IgD-negative memory B cell (primary cell): ENCODE results near the gene PARK7. TPM values are rescaled to one million over a fixed set of nuclear protein-coding genes. Genes with fewer than 3 reads are reported as not detected.
"Not testable (repeated sequence)": the region's sequence is repeated elsewhere in the genome, so short reads cannot be mapped to it uniquely, and the experiment has no call there.

Source experiments
- H3K27ac Mint-ChIP-seq, 3 donors: one replicate each; pipeline ENCODE4 v1.8.0; 2020 to 2022; ENCODE audit warnings: mild to moderate bottlenecking in 3 of 3, mixed read lengths in 3 of 3, moderate library complexity in 1 of 3
- H3K27me3 Mint-ChIP-seq: one replicate; pipeline ENCODE4 v1.8.0; 2021; ENCODE audit warnings: mixed read lengths
- H3K36me3 Mint-ChIP-seq: one replicate; pipeline ENCODE4 v1.8.0; 2020; ENCODE audit warnings: mild to moderate bottlenecking, mixed read lengths
- H3K4me1 Mint-ChIP-seq, 3 donors: one replicate each; pipeline ENCODE4 v1.8.0; 2020 to 2022; ENCODE audit warnings: mixed read lengths in 3 of 3, mild to moderate bottlenecking in 1 of 3
- H3K4me3 Mint-ChIP-seq, 4 donors: one replicate each; pipeline ENCODE4 v1.8.0; 2020 to 2022; ENCODE audit warnings: mild to moderate bottlenecking in 4 of 4, mixed read lengths in 4 of 4, moderate library complexity in 3 of 4
- H3K9me3 Mint-ChIP-seq, 3 donors: one replicate each; pipeline ENCODE4 v1.8.0; 2020 to 2021; ENCODE audit warnings: mixed read lengths in 3 of 3, mild to moderate bottlenecking in 1 of 3
- polyA plus RNA-seq: library from polyadenylated mRNA; unstranded; fragments of 300-500 nt; fragmentation: Illumina TruSeq; gene quantifications from one replicate; pipeline ENCODE4 v1.2.3, GENCODE V29; 2021

The PARK7 gene
- 304 TPM for polyA plus RNA-seq

DNA sequence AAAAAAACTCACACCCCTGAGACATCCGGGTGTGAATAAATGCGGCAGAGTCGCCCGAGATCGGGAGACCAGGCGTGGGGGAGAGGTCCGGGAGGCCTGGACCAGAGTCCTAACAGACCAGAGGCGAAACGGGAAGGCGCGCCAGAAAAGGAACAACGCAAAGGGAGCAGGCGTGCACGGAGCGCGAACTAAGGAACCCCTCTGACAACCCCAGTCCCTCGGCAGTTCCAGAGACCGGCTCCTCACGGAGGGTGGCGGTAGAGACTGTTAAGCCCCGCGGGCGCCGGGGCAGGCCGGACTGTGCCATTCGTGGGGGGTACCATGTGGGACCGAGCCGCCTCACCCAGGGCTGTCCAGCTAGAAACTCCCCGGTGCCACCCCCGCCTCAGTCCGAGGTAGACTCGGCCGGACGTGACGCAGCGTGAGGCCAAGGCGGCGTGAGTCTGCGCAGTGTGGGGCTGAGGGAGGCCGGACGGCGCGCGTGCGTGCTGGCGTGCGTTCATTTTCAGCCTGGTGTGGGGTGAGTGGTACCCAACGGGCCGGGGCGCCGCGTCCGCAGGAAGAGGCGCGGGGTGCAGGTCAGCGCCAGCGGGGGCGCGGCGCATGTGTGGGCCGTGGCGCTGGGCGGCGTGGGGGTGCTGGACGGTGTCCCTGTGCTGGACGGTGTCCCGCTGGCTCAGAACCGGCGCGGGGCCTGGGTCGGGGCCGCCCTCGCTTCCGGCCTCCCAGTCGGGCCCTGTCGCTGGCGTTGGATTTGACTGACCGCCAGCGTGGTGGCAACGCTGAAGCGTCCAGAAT lies at the start of gene PARK7:
TSS of gene PARK7 (plus strand) at position 496 of the 798 bp plus-strand sequence. CDS start 1,075 bp downstream, outside the sequence.
- Mint-ChIP-seq H3K4me3 (peak within 1 kb of the TSS; percentile 92 to 99 (median 98)), H3K9me3 (no peaks in the 10 kb centered on the region), H3K36me3 (peaks cover 5% of the 10 kb centered on the region), H3K27me3 (no peaks in the 10 kb centered on the region), H3K4me1 (peaks cover 19 to 34% (median 25%) of the 10 kb centered on the region in 3 donors), H3K27ac (peak within 1 kb of the TSS; percentile 96 to 99 (median 98))

DNA sequence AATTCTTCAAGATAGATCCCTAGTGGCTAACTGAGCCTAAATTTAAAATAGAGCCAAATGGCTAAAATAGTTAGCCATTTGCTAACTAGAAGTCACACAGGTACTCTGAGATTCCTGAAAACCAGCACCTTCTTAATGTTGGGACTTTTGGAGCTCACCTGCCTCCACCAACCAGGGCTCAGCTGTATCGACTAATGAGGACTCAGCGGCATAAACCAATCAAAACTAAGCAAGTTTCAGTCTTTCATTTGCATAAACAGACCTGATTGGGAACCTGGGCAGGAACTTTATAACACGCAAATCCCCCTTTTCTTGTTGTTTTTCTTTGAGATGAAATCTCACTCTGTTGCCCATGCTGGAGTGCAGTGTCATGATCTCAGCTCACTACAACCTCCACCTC lies 49.4 kb upstream of the PARK7 start:
- no peak overlapping the region for H3K4me3 Mint-ChIP-seq
- H3K9me3 Mint-ChIP-seq, result peaks cover 0 to 3% (median 2%) of the 10 kb centered on the region in 3 donors
- H3K27me3 Mint-ChIP-seq, result peaks cover 7% of the 10 kb centered on the region
- H3K4me1 Mint-ChIP-seq, result no peaks in the 10 kb centered on the region
- no peak overlapping the region for H3K27ac Mint-ChIP-seq
- H3K36me3 Mint-ChIP-seq, result no peaks in the 10 kb centered on the region

- H3K36me3 Mint-ChIP-seq, result no peaks in the 10 kb centered on the region
- H3K4me1 Mint-ChIP-seq, result no peaks in the 10 kb centered on the region
- no peak overlapping the region for H3K4me3 Mint-ChIP-seq
- H3K9me3 Mint-ChIP-seq, result peaks cover 0 to 3% (median 2%) of the 10 kb centered on the region in 3 donors
- peaks cover 11% of the 10 kb centered on the region for H3K27me3 Mint-ChIP-seq
- no peak overlapping the region for H3K27ac Mint-ChIP-seq
These were observed 48.6 kb upstream of the PARK7 start for GRCh38 chr1:7912743-7913557.

DNA sequence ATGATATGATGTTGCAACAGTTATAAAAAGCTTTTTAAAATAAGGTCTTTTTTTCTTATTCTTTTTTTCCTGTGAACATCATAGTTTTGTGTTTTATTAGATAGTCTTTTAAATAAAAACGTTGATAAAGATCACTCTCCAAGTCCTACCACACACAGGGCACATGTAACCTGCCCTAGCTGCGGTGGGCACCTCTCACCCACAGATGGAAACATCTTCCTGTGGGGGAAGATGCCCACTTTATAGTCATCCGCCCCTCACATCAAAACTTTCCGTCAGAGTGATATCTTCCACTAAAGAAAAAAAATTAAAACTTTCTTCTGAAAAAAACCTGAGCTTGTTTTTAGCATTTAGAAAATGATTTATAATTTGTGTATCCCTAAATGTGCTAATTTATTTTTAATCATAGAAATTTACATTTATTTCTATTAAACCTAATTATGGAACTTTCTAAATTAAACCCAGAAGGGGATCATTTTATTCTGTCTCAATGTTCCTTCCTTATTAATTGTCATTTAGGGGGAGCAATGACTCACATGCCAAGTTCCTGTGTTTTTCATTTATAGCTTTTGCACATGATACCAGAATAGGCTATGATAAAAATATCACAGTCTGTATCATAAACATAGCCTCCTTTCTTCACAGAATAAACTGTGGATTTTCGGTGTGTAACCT lies 45.5 kb upstream of the PARK7 start:
- Mint-ChIP-seq H3K27me3 (peaks cover 15% of the 10 kb centered on the region), H3K4me3 (no peak overlapping the region), H3K4me1 (peaks cover 0 to 2% (median 0%) of the 10 kb centered on the region in 3 donors), H3K36me3 (no peaks in the 10 kb centered on the region), H3K27ac (no peak overlapping the region), H3K9me3 (no peaks in the 10 kb centered on the region)

DNA sequence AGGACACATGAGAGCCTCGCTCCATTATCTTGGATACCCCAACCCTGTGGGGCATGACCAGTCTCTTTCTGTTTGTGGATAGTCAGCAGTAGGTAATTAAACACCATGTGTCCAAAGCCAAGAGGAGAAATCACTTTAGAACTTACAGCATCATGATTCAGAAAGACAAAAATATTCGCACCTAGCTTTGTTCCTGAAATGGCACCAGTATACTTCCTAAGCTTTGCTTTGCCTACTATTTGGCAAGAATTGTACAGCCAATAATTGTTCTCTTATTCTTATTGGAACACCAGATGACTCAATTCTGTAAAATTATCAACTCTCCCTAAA lies 45.0 kb upstream of the PARK7 start:
- Mint-ChIP-seq H3K4me1 (peaks cover 0 to 2% (median 0%) of the 10 kb centered on the region in 3 donors), H3K27me3 (peaks cover 15% of the 10 kb centered on the region), H3K4me3 (no peak overlapping the region), H3K27ac (no peak overlapping the region), H3K9me3 (no peaks in the 10 kb centered on the region), H3K36me3 (no peaks in the 10 kb centered on the region)

DNA sequence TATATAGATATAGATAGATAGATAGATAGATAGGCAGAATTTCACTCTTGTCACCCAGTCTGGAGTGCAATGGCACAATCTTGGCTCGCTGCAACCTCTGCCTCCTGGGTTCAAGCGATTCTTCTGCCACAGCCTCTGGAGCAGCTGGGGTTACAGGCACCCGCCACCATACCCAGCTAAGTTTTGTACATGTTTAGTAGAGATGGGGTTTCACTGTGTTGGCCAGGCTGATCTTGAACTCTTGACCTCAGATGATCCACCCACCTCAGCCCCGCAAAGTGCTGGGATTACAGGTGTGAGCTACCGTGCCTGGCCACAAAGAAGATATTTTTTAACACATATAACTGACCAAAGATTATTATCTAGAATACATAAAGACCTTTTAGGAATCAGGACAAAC lies 43.5 kb upstream of the PARK7 start:
- H3K4me1 Mint-ChIP-seq, H3K36me3 Mint-ChIP-seq, H3K9me3 Mint-ChIP-seq, H3K4me3 Mint-ChIP-seq, H3K27ac Mint-ChIP-seq: not testable (repeated sequence)
- H3K27me3 Mint-ChIP-seq, result peaks cover 15% of the 10 kb centered on the region

DNA sequence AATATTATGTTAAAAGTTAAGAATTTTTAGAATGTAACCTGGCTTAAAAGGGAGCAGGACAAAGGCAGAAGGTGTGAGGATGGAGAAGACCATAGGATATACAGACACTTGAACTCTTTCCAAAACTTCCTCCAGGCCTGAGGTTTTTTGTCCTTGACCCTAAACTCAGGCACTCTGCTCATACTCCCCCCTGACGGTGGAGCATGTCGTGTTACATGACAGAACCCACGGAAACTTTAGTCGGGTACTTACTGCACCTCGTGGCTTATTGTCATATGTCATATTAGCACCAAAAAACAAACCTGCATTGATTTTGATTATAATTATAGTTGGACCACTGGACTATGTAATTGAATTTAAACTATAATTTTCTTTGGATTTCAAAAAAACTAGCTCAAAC lies 41.6 kb upstream of the PARK7 start:
- Mint-ChIP-seq H3K36me3 (no peaks in the 10 kb centered on the region), H3K9me3 (no peaks in the 10 kb centered on the region), H3K4me3 (no peak overlapping the region), H3K27ac (no peak overlapping the region), H3K27me3 (peaks cover 19% of the 10 kb centered on the region), H3K4me1 (peaks cover 0 to 2% (median 0%) of the 10 kb centered on the region in 3 donors)

- Mint-ChIP-seq H3K27me3 (peaks cover 16% of the 10 kb centered on the region), H3K9me3 (no peaks in the 10 kb centered on the region), H3K4me1 (peaks cover 0 to 2% (median 0%) of the 10 kb centered on the region in 3 donors), H3K4me3 (no peak overlapping the region), H3K27ac (no peak overlapping the region), H3K36me3 (no peaks in the 10 kb centered on the region)
These were observed 39.7 kb upstream of the PARK7 start for GRCh38 chr1:7921796-7922195.

GRCh38 chr1:7922301-7922700 lies 39.2 kb upstream of the PARK7 start:
- no peaks in the 10 kb centered on the region for H3K36me3 Mint-ChIP-seq
- no peaks in the 10 kb centered on the region for H3K9me3 Mint-ChIP-seq
- no peak overlapping the region for H3K4me3 Mint-ChIP-seq
- H3K27me3 Mint-ChIP-seq, result peaks cover 14% of the 10 kb centered on the region
- H3K27ac Mint-ChIP-seq, result no peak overlapping the region
- H3K4me1 Mint-ChIP-seq, result peaks cover 0 to 2% (median 0%) of the 10 kb centered on the region in 3 donors

DNA sequence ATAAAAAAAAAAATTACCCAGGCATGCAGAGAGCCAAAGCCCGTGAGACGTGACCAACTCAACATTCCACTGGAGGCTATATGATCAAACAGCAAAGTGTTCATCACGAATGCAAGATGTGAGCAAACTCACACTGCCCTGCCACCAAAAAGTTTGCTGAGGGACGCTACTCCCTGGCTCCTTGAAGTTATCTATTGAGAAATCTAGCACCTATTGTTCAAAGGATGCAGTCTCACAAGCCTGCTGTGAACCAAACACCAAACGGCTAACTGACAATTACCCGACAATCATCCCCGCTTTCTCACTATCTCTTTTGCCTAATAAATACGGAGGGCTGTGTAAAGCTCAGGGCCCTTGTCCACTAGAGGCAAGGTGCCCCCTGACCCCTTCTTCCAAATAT lies 34.5 kb upstream of the PARK7 start:
- H3K4me1 Mint-ChIP-seq, H3K4me3 Mint-ChIP-seq, H3K36me3 Mint-ChIP-seq, H3K9me3 Mint-ChIP-seq, H3K27ac Mint-ChIP-seq: not testable (repeated sequence)
- H3K27me3 Mint-ChIP-seq, result peaks cover 15% of the 10 kb centered on the region

GRCh38 chr1:7928247-7928646 lies 33.3 kb upstream of the PARK7 start:
- H3K27ac Mint-ChIP-seq, result no peak overlapping the region
- H3K4me3 Mint-ChIP-seq, result no peak overlapping the region
- peaks cover 2% of the 10 kb centered on the region for H3K36me3 Mint-ChIP-seq
- H3K9me3 Mint-ChIP-seq, result no peaks in the 10 kb centered on the region
- peaks cover 16% of the 10 kb centered on the region for H3K27me3 Mint-ChIP-seq
- H3K4me1 Mint-ChIP-seq, result peaks cover 0 to 2% (median 0%) of the 10 kb centered on the region in 3 donors

DNA sequence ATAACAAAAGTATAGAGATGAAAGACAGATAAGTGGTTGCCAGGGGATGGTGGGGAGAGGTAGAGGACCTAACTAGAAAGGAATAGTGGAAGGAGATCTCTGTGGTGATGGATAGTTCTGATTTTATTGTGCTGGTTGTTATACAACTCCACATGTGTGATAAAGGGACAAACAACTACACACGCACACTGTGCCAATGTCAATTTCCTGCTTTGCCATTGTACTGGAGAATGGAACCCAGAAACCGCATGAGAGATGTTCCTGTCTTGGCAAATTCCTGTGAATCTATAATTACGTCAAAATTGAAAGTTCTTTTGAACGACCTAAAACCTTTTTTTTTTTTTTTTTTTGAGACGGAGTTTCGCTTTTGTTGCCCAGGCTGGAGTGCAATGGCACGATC lies 31.9 kb upstream of the PARK7 start:
- H3K9me3 Mint-ChIP-seq, result no peaks in the 10 kb centered on the region
- H3K4me3 Mint-ChIP-seq, result no peak overlapping the region
- peaks cover 14% of the 10 kb centered on the region for H3K27me3 Mint-ChIP-seq
- peaks cover 0 to 2% (median 0%) of the 10 kb centered on the region in 3 donors for H3K4me1 Mint-ChIP-seq
- no peak overlapping the region for H3K27ac Mint-ChIP-seq
- peaks cover 2% of the 10 kb centered on the region for H3K36me3 Mint-ChIP-seq

DNA sequence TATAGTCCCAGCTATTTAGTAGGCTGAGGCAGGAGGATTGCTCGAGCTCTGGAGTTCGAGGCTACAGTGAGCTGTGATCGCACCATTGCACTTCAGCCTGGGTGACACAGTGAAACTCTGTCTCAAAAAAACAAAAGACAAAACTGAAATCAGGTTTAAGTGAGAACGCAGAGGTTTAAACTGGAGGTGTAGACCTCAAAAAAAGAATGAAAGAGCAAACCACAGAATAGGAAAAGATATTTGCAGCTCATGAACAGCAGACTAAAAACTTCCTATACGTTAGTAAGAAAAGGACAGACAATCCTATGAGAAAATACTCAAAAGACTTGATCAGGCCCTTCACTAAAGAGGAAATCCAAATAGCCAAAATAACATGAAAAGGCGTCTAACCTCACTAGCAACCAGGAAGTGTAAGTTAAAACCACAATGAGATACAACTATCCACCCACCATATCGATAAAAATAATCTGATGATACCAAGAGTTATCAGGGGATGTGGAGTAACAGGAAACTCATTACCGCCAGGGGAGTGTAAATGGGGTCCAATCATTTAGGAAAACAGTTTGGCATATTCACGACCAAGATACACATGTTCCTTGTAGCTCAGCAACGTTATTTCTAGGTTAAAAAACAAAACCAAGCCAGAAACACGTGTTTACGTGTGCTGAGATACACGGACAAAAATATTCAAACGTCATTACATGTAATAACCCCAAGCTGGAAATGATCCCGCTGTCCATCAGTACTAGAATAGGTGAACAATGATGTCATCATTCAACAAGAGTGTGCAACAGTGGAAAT lies 30.7 kb upstream of the PARK7 start:
- H3K4me1 Mint-ChIP-seq, result peaks cover 0 to 2% (median 0%) of the 10 kb centered on the region in 3 donors
- H3K9me3 Mint-ChIP-seq, result no peaks in the 10 kb centered on the region
- peaks cover 2% of the 10 kb centered on the region for H3K36me3 Mint-ChIP-seq
- no peak overlapping the region for H3K27ac Mint-ChIP-seq
- H3K4me3 Mint-ChIP-seq, result peak overlapping the region in 1 of 4 donors; percentile 76
- peaks cover 17% of the 10 kb centered on the region for H3K27me3 Mint-ChIP-seq

GRCh38 chr1:7931446-7931812 lies 30.1 kb upstream of the PARK7 start:
- H3K27ac Mint-ChIP-seq, result no peak overlapping the region
- H3K27me3 Mint-ChIP-seq, result peaks cover 18% of the 10 kb centered on the region
- H3K36me3 Mint-ChIP-seq, result peaks cover 2% of the 10 kb centered on the region
- H3K4me3 Mint-ChIP-seq, result no peak overlapping the region
- no peaks in the 10 kb centered on the region for H3K9me3 Mint-ChIP-seq
- H3K4me1 Mint-ChIP-seq, result peaks cover 0 to 2% (median 0%) of the 10 kb centered on the region in 3 donors
